ENCODE results near the gene TNFAIP1.
"Not testable (repeated sequence)": the region's sequence is repeated elsewhere in the genome, so short reads cannot be mapped to it uniquely, and the experiment has no call there.

Gene TNFAIP1

GRCh38 chr17:28292878-28293277, 42.7 kb upstream of the TNFAIP1 start:
- H3K18ac ChIP-seq (ENCODE audit: low read length), result not testable (repeated sequence)

GRCh38 chr17:28293994-28294393, 41.6 kb upstream of the TNFAIP1 start:
- no CpG with 5 or more reads among the region's 6 CpGs for WGBS, 2 donors (ENCODE audit: extremely low coverage in 2 of 2, insufficient read length in 2 of 2, insufficient replicate concordance in 1 of 2)
- Histone ChIP-seq H2AFZ (ENCODE audit: low read length) (no peak overlapping the region), H3K27me3 (ENCODE audit: control insufficient read depth in 3 of 3, insufficient read depth in 3 of 3, low read depth in 1 of 3, low read length in 3 of 3) (no peaks in the 10 kb centered on the region), H4K91ac (ENCODE audit: low read depth, low read length, poor library complexity) (no peak overlapping the region), H3K14ac (ENCODE audit: low read length) (no peak overlapping the region), H3K23ac (ENCODE audit: low read depth, low read length, poor library complexity) (no peak overlapping the region), H2BK120ac (ENCODE audit: low read depth, low read length) (no peak overlapping the region), H3K4me1 (ENCODE audit: control insufficient read depth in 2 of 2, insufficient read depth in 1 of 2, low read depth in 1 of 2, low read length in 2 of 2) (no peaks in the 10 kb centered on the region), H3K18ac (ENCODE audit: low read length) (no peak overlapping the region), H3K4ac (ENCODE audit: low read length) (no peak overlapping the region), H2BK15ac (ENCODE audit: low read length) (no peak overlapping the region), H2BK12ac (ENCODE audit: low read length) (no peak overlapping the region), H3K79me1 (ENCODE audit: low read depth, low read length) (no peaks in the 10 kb centered on the region), H3K9ac (ENCODE audit: low read depth, low read length, poor library complexity) (no peak overlapping the region), H3K4me2 (ENCODE audit: insufficient read depth, low read length, poor library complexity, severe bottlenecking) (no peak overlapping the region), H2BK5ac (ENCODE audit: low read length) (no peak overlapping the region), H3K9me3 (replicated peaks in 1 of 2; ENCODE audit: control insufficient read depth in 2 of 2, insufficient read depth in 1 of 2, low read depth in 1 of 2, low read length in 2 of 2) (no peaks in the 10 kb centered on the region), H3K27ac (replicated peaks; ENCODE audit: low read length) (no peak overlapping the region), H4K8ac (ENCODE audit: low read depth, low read length) (no peak overlapping the region), H3K4me3 (ENCODE audit: low read length in 2 of 2) (no peak overlapping the region), H2AK5ac (ENCODE audit: low read depth, low read length) (no peak overlapping the region), H3K36me3 (replicated peaks in 1 of 2; ENCODE audit: control insufficient read depth in 2 of 2, insufficient read depth in 2 of 2, low read length in 2 of 2) (no peaks in the 10 kb centered on the region)
- no peak for DNase-seq (ENCODE audit: low spot score)

More at GRCh38 chr17:28292878-28293277, 42.7 kb upstream of the TNFAIP1 start:
- not testable (repeated sequence) for H3K4me2 ChIP-seq (ENCODE audit: insufficient read depth, low read length, poor library complexity, severe bottlenecking); DNase-seq (ENCODE audit: low spot score); H3K23ac ChIP-seq (ENCODE audit: low read depth, low read length, poor library complexity); H3K4me3 ChIP-seq (ENCODE audit: low read length in 2 of 2); H2AK5ac ChIP-seq (ENCODE audit: low read depth, low read length); H2BK120ac ChIP-seq (ENCODE audit: low read depth, low read length); H3K27me3 ChIP-seq (ENCODE audit: control insufficient read depth in 3 of 3, insufficient read depth in 3 of 3, low read depth in 1 of 3, low read length in 3 of 3); H3K14ac ChIP-seq (ENCODE audit: low read length); H3K27ac ChIP-seq (replicated peaks; ENCODE audit: low read length); H2BK15ac ChIP-seq (ENCODE audit: low read length); H3K9ac ChIP-seq (ENCODE audit: low read depth, low read length, poor library complexity); H3K4me1 ChIP-seq (ENCODE audit: control insufficient read depth in 2 of 2, insufficient read depth in 1 of 2, low read depth in 1 of 2, low read length in 2 of 2); H4K8ac ChIP-seq (ENCODE audit: low read depth, low read length); H2BK5ac ChIP-seq (ENCODE audit: low read length); H2AFZ ChIP-seq (ENCODE audit: low read length); H2BK12ac ChIP-seq (ENCODE audit: low read length); H4K91ac ChIP-seq (ENCODE audit: low read depth, low read length, poor library complexity); H3K79me1 ChIP-seq (ENCODE audit: low read depth, low read length); H3K4ac ChIP-seq (ENCODE audit: low read length); H3K9me3 ChIP-seq (replicated peaks in 1 of 2; ENCODE audit: control insufficient read depth in 2 of 2, insufficient read depth in 1 of 2, low read depth in 1 of 2, low read length in 2 of 2); H3K36me3 ChIP-seq (replicated peaks in 1 of 2; ENCODE audit: control insufficient read depth in 2 of 2, insufficient read depth in 2 of 2, low read length in 2 of 2)
- no CpG with 5 or more reads among the region's 12 CpGs for WGBS, 2 donors (ENCODE audit: extremely low coverage in 2 of 2, insufficient read length in 2 of 2, insufficient replicate concordance in 1 of 2)

- no peaks in the 10 kb centered on the region for H3K27me3 ChIP-seq (ENCODE audit: control insufficient read depth in 3 of 3, insufficient read depth in 3 of 3, low read depth in 1 of 3, low read length in 3 of 3)
- no peak overlapping the region for H3K4ac ChIP-seq (ENCODE audit: low read length)
- H3K18ac ChIP-seq (ENCODE audit: low read length), result no peak overlapping the region
- no peak overlapping the region for H3K4me3 ChIP-seq (ENCODE audit: low read length in 2 of 2)
- no peak overlapping the region for H2BK120ac ChIP-seq (ENCODE audit: low read depth, low read length)
- H3K9ac ChIP-seq (ENCODE audit: low read depth, low read length, poor library complexity), result no peak overlapping the region
- H3K9me3 ChIP-seq (replicated peaks in 1 of 2; ENCODE audit: control insufficient read depth in 2 of 2, insufficient read depth in 1 of 2, low read depth in 1 of 2, low read length in 2 of 2), result no peaks in the 10 kb centered on the region
- WGBS, 2 donors (ENCODE audit: extremely low coverage in 2 of 2, insufficient read length in 2 of 2, insufficient replicate concordance in 1 of 2), result no CpG with 5 or more reads among the region's 3 CpGs
- no peak overlapping the region for H3K4me2 ChIP-seq (ENCODE audit: insufficient read depth, low read length, poor library complexity, severe bottlenecking)
- no peaks in the 10 kb centered on the region for H3K36me3 ChIP-seq (replicated peaks in 1 of 2; ENCODE audit: control insufficient read depth in 2 of 2, insufficient read depth in 2 of 2, low read length in 2 of 2)
- H3K14ac ChIP-seq (ENCODE audit: low read length), result no peak overlapping the region
- no peak overlapping the region for H3K27ac ChIP-seq (replicated peaks; ENCODE audit: low read length)
- H3K4me1 ChIP-seq (ENCODE audit: control insufficient read depth in 2 of 2, insufficient read depth in 1 of 2, low read depth in 1 of 2, low read length in 2 of 2), result no peaks in the 10 kb centered on the region
- no peak for DNase-seq (ENCODE audit: low spot score)
- H4K91ac ChIP-seq (ENCODE audit: low read depth, low read length, poor library complexity), result no peak overlapping the region
- H2BK12ac ChIP-seq (ENCODE audit: low read length), result no peak overlapping the region
- no peak overlapping the region for H2BK15ac ChIP-seq (ENCODE audit: low read length)
- no peak overlapping the region for H4K8ac ChIP-seq (ENCODE audit: low read depth, low read length)
- no peaks in the 10 kb centered on the region for H3K79me1 ChIP-seq (ENCODE audit: low read depth, low read length)
- H3K23ac ChIP-seq (ENCODE audit: low read depth, low read length, poor library complexity), result no peak overlapping the region
- H2AK5ac ChIP-seq (ENCODE audit: low read depth, low read length), result no peak overlapping the region
- H2BK5ac ChIP-seq (ENCODE audit: low read length), result no peak overlapping the region
- no peak overlapping the region for H2AFZ ChIP-seq (ENCODE audit: low read length)
Measured at GRCh38 chr17:28295677-28296578, 39.6 kb upstream of the TNFAIP1 start.

GRCh38 chr17:28298449-28298848, 37.1 kb upstream of the TNFAIP1 start:
- H3K79me1 ChIP-seq (ENCODE audit: low read depth, low read length), result no peaks in the 10 kb centered on the region
- H2BK15ac ChIP-seq (ENCODE audit: low read length), result no peak overlapping the region
- H4K8ac ChIP-seq (ENCODE audit: low read depth, low read length), result no peak overlapping the region
- no peaks in the 10 kb centered on the region for H3K36me3 ChIP-seq (replicated peaks in 1 of 2; ENCODE audit: control insufficient read depth in 2 of 2, insufficient read depth in 2 of 2, low read length in 2 of 2)
- no peaks in the 10 kb centered on the region for H3K4me1 ChIP-seq (ENCODE audit: control insufficient read depth in 2 of 2, insufficient read depth in 1 of 2, low read depth in 1 of 2, low read length in 2 of 2)
- no peak overlapping the region for H3K14ac ChIP-seq (ENCODE audit: low read length)
- no peak overlapping the region for H3K23ac ChIP-seq (ENCODE audit: low read depth, low read length, poor library complexity)
- H3K9ac ChIP-seq (ENCODE audit: low read depth, low read length, poor library complexity), result no peak overlapping the region
- H3K27me3 ChIP-seq (ENCODE audit: control insufficient read depth in 3 of 3, insufficient read depth in 3 of 3, low read depth in 1 of 3, low read length in 3 of 3), result no peaks in the 10 kb centered on the region
- no peak overlapping the region for H2AK5ac ChIP-seq (ENCODE audit: low read depth, low read length)
- H3K4me2 ChIP-seq (ENCODE audit: insufficient read depth, low read length, poor library complexity, severe bottlenecking), result no peak overlapping the region
- no peak overlapping the region for H2BK120ac ChIP-seq (ENCODE audit: low read depth, low read length)
- H3K4me3 ChIP-seq (ENCODE audit: low read length in 2 of 2), result no peak overlapping the region
- H3K4ac ChIP-seq (ENCODE audit: low read length), result no peak overlapping the region
- no CpG with 5 or more reads among the region's 3 CpGs for WGBS, 2 donors (ENCODE audit: extremely low coverage in 2 of 2, insufficient read length in 2 of 2, insufficient replicate concordance in 1 of 2)
- no peak overlapping the region for H3K27ac ChIP-seq (replicated peaks; ENCODE audit: low read length)
- H2AFZ ChIP-seq (ENCODE audit: low read length), result no peak overlapping the region
- H3K9me3 ChIP-seq (replicated peaks in 1 of 2; ENCODE audit: control insufficient read depth in 2 of 2, insufficient read depth in 1 of 2, low read depth in 1 of 2, low read length in 2 of 2), result no peaks in the 10 kb centered on the region
- no peak for DNase-seq (ENCODE audit: low spot score)
- H3K18ac ChIP-seq (ENCODE audit: low read length), result no peak overlapping the region
- H2BK5ac ChIP-seq (ENCODE audit: low read length), result no peak overlapping the region
- no peak overlapping the region for H4K91ac ChIP-seq (ENCODE audit: low read depth, low read length, poor library complexity)
- no peak overlapping the region for H2BK12ac ChIP-seq (ENCODE audit: low read length)
